GM06990 (cell line): Measurements from ENCODE around the gene CRADD.
"Not testable (repeated sequence)": the region's sequence is repeated elsewhere in the genome, so short reads cannot be mapped to it uniquely, and the experiment has no call there.

ENCODE experiments used
- DNase-seq: peaks from one replicate; pipeline ENCODE4 v3.0.0-alpha.2; 2011; ENCODE audit not compliant: insufficient read length; ENCODE audit errors: extremely low read depth
- H3K27me3 ChIP-seq: replicated peaks from 2 replicates; pipeline ENCODE4 v1.6.0; 2011; ENCODE audit warnings: low read length; ENCODE audit not compliant: control insufficient read depth, insufficient read depth
- H3K36me3 ChIP-seq: 2 replicates; pipeline ENCODE4 v1.5.1; 2011; ENCODE audit warnings: low read length; ENCODE audit not compliant: control insufficient read depth, insufficient read depth
- H3K4me3 ChIP-seq: replicated peaks from 2 replicates; pipeline ENCODE4 v1.5.1; 2011; ENCODE audit warnings: low read depth, mild to moderate bottlenecking, control low read depth, low read length
- CTCF ChIP-seq: IDR thresholded peaks from 2 replicates; pipeline ENCODE4 v1.5.1; 2011; ENCODE audit warnings: low read length, control low read depth, mild to moderate bottlenecking, inconsistent platforms; ENCODE audit not compliant: insufficient read depth, poor library complexity, severe bottlenecking

The CRADD gene

GRCh38 chr12:93795352-93795751, 118.2 kb downstream of the CRADD start:
- DNase-seq = no peak
- TF ChIP-seq CTCF = no peak
- H3K27me3 ChIP-seq = no peaks in the 10 kb centered on the region
- no peaks in the 10 kb centered on the region for H3K36me3 ChIP-seq
- no peak overlapping the region for H3K4me3 ChIP-seq

- H3K4me3 ChIP-seq = no peak overlapping the region
- no peaks in the 10 kb centered on the region for H3K36me3 ChIP-seq
- no peak for DNase-seq
- no peak for TF ChIP-seq CTCF
- H3K27me3 ChIP-seq = no peaks in the 10 kb centered on the region
Observed at GRCh38 chr12:93796729-93797128, 119.6 kb downstream of the CRADD start.

GRCh38 chr12:93798279-93799151, 121.3 kb downstream of the CRADD start:
- Histone ChIP-seq H3K36me3 (no peaks in the 10 kb centered on the region), H3K4me3 (no peak overlapping the region), H3K27me3 (no peaks in the 10 kb centered on the region)
- no peak for DNase-seq
- no peak for TF ChIP-seq CTCF

- DNase-seq, H3K4me3 ChIP-seq, H3K27me3 ChIP-seq, H3K36me3 ChIP-seq: not testable (repeated sequence)
Observed at GRCh38 chr12:93801666-93802065, 124.5 kb downstream of the CRADD start.

GRCh38 chr12:93802293-93802692, 125.1 kb downstream of the CRADD start:
- no peak for TF ChIP-seq CTCF
- Histone ChIP-seq H3K36me3 (no peaks in the 10 kb centered on the region), H3K27me3 (no peaks in the 10 kb centered on the region), H3K4me3 (no peak overlapping the region)
- DNase-seq = no peak

- no peak for TF ChIP-seq CTCF
- no peak for DNase-seq
- H3K4me3 ChIP-seq = no peak overlapping the region
- H3K27me3 ChIP-seq = no peaks in the 10 kb centered on the region
- H3K36me3 ChIP-seq = no peaks in the 10 kb centered on the region
Observed at GRCh38 chr12:93802698-93803423, 125.7 kb downstream of the CRADD start.
